Prostate gland (tissue), 2 donors: ENCODE measurements around the gene THRAP3. TPM values are rescaled to one million over a fixed set of nuclear protein-coding genes. Genes with fewer than 3 reads are reported as not detected.

Experiments used
- DNase-seq: peaks from one replicate; pipeline ENCODE4 v3.0.0-alpha.2; 2019; ENCODE audit warnings: low spot score
- H3K27ac ChIP-seq, 2 donors: fragments of 200-600 bp; sonication (generic); 2 replicates each; pipeline ENCODE4 v1.5.1; 2017 to 2019
- H3K27me3 ChIP-seq: fragments of 200-600 bp; sonication (generic); replicated peaks from 2 replicates; pipeline ENCODE4 v1.5.1; 2019; ENCODE audit not compliant: insufficient read depth
- H3K36me3 ChIP-seq, 2 donors: fragments of 200-600 bp; sonication (generic); 1 replicate in 1 of 2; 2 replicates in 1 of 2; pipeline versions ENCODE4 v1.5.1 to v1.8.1; 2017 to 2019
- H3K4me1 ChIP-seq: fragments of 200-600 bp; sonication (generic); replicated peaks from 2 replicates; pipeline ENCODE4 v1.5.1; 2019
- H3K4me3 ChIP-seq, 2 donors: fragments of 200-600 bp; sonication (generic); 2 replicates each; pipeline ENCODE4 v1.5.1; 2017 to 2019
- H3K9me3 ChIP-seq: fragments of 200-600 bp; sonication (generic); 2 replicates; pipeline ENCODE4 v1.5.1; 2017
- POLR2A ChIP-seq: fragments of 450-650 bp; IDR thresholded peaks from one replicate; pipeline ENCODE4 v1.6.1; 2016; ENCODE audit warnings: antibody characterized with exemption, mild to moderate bottlenecking
- POLR2AphosphoS5 ChIP-seq: sonication (generic); formaldehyde crosslinking; IDR thresholded peaks from one replicate; pipeline ENCODE4 v1.6.1; 2017; ENCODE audit warnings: antibody characterized with exemption
- WGBS: methylation state at CpG from one replicate; pipeline ENCODE4 v1.1.5; 2018; 5-methylcytosine and 5-hydroxymethylcytosine counted together
- intact Hi-C: fragments of 100-400 bp; cut with DNase I; formaldehyde crosslinking; loops from one replicate; pipeline ENCODE4 v1.14.2; 2022
- small RNA-seq, 2 donors: library from RNA; depleted of rRNA; stranded (forward); fragments of <200 nt; gene quantifications; one replicate each; pipeline ENCODE3, GENCODE V24; 2016
- total RNA-seq, 2 donors: library from RNA; depleted of rRNA; stranded (reverse); fragments of >200 nt; gene quantifications; one replicate each; pipeline ENCODE4 v1.1.0, GENCODE V29; 2016
- TF ChIP-seq, protein P1 (sequence below), 4 experiments: fragments of 200-600 bp in 2 of 4; fragments of 450-650 bp in 2 of 4; sonication (generic) in 2 of 4; IDR thresholded peaks; 1 replicate in 3 of 4; 2 replicates in 1 of 4; pipeline ENCODE4 v1.5.1; 2016 to 2019; ENCODE audit warnings: antibody characterized with exemption in 4 of 4, mild to moderate bottlenecking in 2 of 4, moderate library complexity in 2 of 4

Gene THRAP3
- total RNA-seq, 2 donors from 2014 or later, result 100 to 123 TPM

DNA sequence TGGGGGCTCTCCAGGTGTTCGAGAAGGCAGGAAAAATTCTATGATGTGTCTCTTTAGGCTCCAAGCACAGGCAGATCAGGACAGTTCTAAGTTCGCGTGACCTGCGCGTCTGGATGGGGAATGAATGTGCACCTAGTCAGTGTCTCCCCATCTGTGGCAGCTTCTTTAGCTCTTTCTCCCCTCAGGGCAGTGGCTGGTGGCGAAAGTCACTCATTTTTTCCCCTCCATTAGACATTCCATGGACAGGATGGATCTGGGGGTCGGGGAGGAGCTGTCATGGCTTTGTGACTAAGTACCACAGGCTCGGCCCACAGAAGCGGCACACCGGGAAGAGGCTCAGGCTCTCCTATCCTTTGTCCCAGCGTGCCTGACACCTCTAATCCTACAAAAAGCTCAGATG, 130.2 kb downstream of the THRAP3 start:
- H3K4me3 ChIP-seq, result no peak overlapping the region
- no peak for TF ChIP-seq POLR2AphosphoS5
- TF ChIP-seq, protein P1, sequence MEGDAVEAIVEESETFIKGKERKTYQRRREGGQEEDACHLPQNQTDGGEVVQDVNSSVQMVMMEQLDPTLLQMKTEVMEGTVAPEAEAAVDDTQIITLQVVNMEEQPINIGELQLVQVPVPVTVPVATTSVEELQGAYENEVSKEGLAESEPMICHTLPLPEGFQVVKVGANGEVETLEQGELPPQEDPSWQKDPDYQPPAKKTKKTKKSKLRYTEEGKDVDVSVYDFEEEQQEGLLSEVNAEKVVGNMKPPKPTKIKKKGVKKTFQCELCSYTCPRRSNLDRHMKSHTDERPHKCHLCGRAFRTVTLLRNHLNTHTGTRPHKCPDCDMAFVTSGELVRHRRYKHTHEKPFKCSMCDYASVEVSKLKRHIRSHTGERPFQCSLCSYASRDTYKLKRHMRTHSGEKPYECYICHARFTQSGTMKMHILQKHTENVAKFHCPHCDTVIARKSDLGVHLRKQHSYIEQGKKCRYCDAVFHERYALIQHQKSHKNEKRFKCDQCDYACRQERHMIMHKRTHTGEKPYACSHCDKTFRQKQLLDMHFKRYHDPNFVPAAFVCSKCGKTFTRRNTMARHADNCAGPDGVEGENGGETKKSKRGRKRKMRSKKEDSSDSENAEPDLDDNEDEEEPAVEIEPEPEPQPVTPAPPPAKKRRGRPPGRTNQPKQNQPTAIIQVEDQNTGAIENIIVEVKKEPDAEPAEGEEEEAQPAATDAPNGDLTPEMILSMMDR (IDR thresholded peaks at IDR 0.05), result no peak
- TF ChIP-seq POLR2A, result no peak
- DNase-seq, result no peak
- H3K27ac ChIP-seq, result no peak overlapping the region
- peaks cover 8 to 22% of the 10 kb centered on the region in 2 donors for H3K36me3 ChIP-seq
- no peaks in the 10 kb centered on the region for H3K4me1 ChIP-seq
- 95% methylated on average over 11 of the region's 11 CpGs for WGBS
- intact Hi-C loops, result no loop called here
- H3K27me3 ChIP-seq, result no peaks in the 10 kb centered on the region
- no peaks in the 10 kb centered on the region for H3K9me3 ChIP-seq

Small RNAs within 50 kb of the gene (small RNA-seq; reads per million reads assigned to genes)
- 0 reads per million in 2 donors for gene RN7SL131P
- gene UBE2V2P4, result 0 reads per million in 2 donors

Other genes with a start within 250 kb of the THRAP3 start
- 1 to 10 TPM in 1 of 2 donors, under 1 TPM in 1; 0.77 to 6.0 TPM for gene TEKT2, start 140.3 kb upstream of the THRAP3 start, total RNA-seq
- 10 to 100 TPM; 50.7 to 70.0 TPM for gene ADPRS, start 135.6 kb upstream of the THRAP3 start, total RNA-seq
- 10 to 100 TPM in 1 of 2 donors, 1 to 10 TPM in 1; 7.9 to 10.7 TPM for gene COL8A2, start 99.2 kb upstream of the THRAP3 start, total RNA-seq
- gene TRAPPC3, start 75.0 kb upstream of the THRAP3 start, total RNA-seq, result 10 to 100 TPM; 90.0 to 92.5 TPM
- 100 to 1,000 TPM in 1 of 2 donors, 10 to 100 TPM in 1; 97.3 to 132 TPM for gene MAP7D1, start 68.3 kb upstream of the THRAP3 start, total RNA-seq
- gene SH3D21, start 81.9 kb downstream of the THRAP3 start, total RNA-seq, result 10 to 100 TPM in 1 of 2 donors, 1 to 10 TPM in 1; 8.1 to 10.6 TPM
- gene EVA1B, start 99.2 kb downstream of the THRAP3 start, total RNA-seq, result 10 to 100 TPM; 67.1 to 78.7 TPM
- gene STK40, start 161.5 kb downstream of the THRAP3 start, total RNA-seq, result 100 to 1,000 TPM in 1 of 2 donors, 10 to 100 TPM in 1; 30.8 to 111 TPM
- 10 to 100 TPM; 36.8 to 72.7 TPM for gene LSM10, start 173.5 kb downstream of the THRAP3 start, total RNA-seq
- 10 to 100 TPM; 16.7 to 25.6 TPM for gene OSCP1, start 226.0 kb downstream of the THRAP3 start, total RNA-seq
- gene MRPS15, start 239.9 kb downstream of the THRAP3 start, total RNA-seq, result 10 to 100 TPM; 53.3 to 66.0 TPM